ENCODE data around the gene MGLL. TPM values are rescaled to one million over a fixed set of nuclear protein-coding genes. Genes with fewer than 3 reads are reported as not detected.

Gene MGLL
- total and polyA plus RNA-seq, 9 of the 15 experiments (the other 6 are each of a cell fraction or from before 2014, with no cell fraction given) = 0.12 to 0.32 (median 0.18) TPM; not detected in 6

GRCh38 chr3:127720161-127720823 is 102.0 kb downstream of the MGLL start (continued):
- no peak for TF ChIP-seq E2F1 (CRISPR knock-in tag; IDR thresholded peaks at IDR 0.05)
- no peak for TF ChIP-seq ZBTB11 (CRISPR knock-in tag; IDR thresholded peaks at IDR 0.05)
- no peak for TF ChIP-seq POU5F1 (IDR thresholded peaks at IDR 0.05; ENCODE audit: borderline replicate concordance, low read depth, low read length, partially characterized antibody)
- no peak for TF ChIP-seq MAX (CRISPR knock-in tag; IDR thresholded peaks at IDR 0.05)
- no peak for TF ChIP-seq MXD1 (CRISPR knock-in tag; IDR thresholded peaks at IDR 0.05; ENCODE audit: borderline replicate concordance, poor library complexity, severe bottlenecking)
